ENCODE measurements around the gene POLR1A.

The POLR1A gene

DNA sequence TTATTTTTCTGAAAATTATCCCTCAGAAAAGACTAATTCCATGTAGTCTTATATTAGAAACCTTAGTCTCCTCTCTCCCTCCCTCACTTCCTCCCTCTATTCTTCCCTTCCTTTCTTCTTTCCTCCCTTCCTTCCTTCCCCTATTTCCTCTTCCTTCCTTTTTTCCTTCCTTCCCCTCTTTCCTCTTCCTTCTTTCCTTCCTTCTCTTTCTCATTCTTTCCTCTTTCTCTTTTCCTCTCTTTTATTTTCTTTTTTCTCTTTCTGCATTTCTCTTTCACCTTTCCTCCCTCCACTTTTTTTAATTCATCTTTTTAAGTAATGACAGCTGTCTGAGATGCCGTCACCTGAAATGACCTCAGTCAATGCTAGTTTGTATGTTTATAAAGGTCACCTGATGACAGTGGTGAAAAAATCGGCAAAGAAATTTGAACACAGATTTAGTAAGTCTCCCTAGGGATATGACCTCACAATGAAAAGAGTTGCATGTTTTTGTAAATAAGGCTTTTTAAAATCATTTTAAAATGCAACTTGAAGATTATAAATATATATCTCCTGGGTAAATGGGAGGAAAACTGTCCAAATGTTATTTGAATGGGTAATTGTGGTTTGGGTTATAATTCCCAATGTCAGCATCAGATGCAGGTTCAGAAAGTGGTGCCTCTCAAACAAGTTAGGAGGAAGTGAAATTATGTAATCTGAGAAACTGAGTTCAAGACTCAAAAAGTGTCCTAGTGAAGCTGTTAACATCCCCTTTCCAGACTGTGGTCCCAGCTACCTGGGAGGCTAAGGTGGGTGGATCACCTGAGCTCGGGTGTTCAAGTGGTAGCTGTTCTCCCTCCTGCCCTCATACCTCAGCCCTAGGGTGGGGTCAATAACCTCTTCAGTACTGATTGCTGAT lies 126.6 kb downstream of the POLR1A start:
- DNase-seq (ENCODE audit: low read depth in 2 of 2), result no peak

GRCh38 chr2:85976106-85976920 lies 129.4 kb downstream of the POLR1A start:
- no peak for DNase-seq (ENCODE audit: low read depth in 2 of 2)

GRCh38 chr2:85975581-85975980 lies 130.1 kb downstream of the POLR1A start:
- DNase-seq (ENCODE audit: low read depth in 2 of 2), result no peak

- DNase-seq (ENCODE audit: low read depth in 2 of 2), result no peak
Measured at GRCh38 chr2:85974390-85974789, 131.3 kb downstream of the POLR1A start.

GRCh38 chr2:85972355-85972754 lies 133.3 kb downstream of the POLR1A start:
- no peak for DNase-seq (ENCODE audit: low read depth in 2 of 2)

DNA sequence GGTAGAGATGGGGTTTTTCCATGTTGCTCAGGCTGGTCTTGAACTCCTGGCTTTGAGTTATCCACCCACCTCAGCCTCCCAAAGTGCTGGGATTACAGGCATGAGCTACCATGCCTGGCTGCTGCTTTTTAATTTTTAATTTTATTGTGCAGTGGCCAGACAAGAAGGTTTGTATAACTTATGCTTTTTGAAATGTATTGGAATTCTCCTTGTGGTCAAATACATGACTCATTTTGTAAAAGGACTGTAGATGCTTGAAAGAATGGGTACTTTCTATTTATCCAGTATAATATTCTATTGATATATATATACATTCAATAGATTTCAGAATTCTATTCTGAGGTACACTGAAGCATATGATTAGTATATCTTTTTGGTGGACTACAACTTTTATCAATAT lies 134.3 kb downstream of the POLR1A start:
- no peak for DNase-seq (ENCODE audit: low read depth in 2 of 2)
